Cerebellar cortex (tissue), 1 donor: ENCODE results near the gene HAUS5.
A peak's percentile ranks its signal among the peaks of the same experiment; 100 is the strongest.
"Not testable (repeated sequence)": the region's sequence is repeated elsewhere in the genome, so short reads cannot be mapped to it uniquely, and the experiment has no call there.

Experiments
- DNase-seq: peaks from one replicate; pipeline ENCODE4 v3.0.0-alpha.2; 2015; ENCODE audit warnings: low spot score

HAUS5 gene

GRCh38 chr19:35642798-35643254 lies 30.3 kb downstream of the HAUS5 start:
- no peak for DNase-seq

- peak; percentile 86 for DNase-seq
These were observed 31.0 kb downstream of the HAUS5 start for GRCh38 chr19:35643255-35644205.

GRCh38 chr19:35644206-35644986 lies 31.9 kb downstream of the HAUS5 start:
- DNase-seq = peak; percentile 96

- DNase-seq = peak; percentile 82
These were observed 32.6 kb downstream of the HAUS5 start for GRCh38 chr19:35644987-35645679.

GRCh38 chr19:35645680-35646511 lies 33.4 kb downstream of the HAUS5 start:
- no peak for DNase-seq

GRCh38 chr19:35648017-35648961 lies 35.8 kb downstream of the HAUS5 start, which contains the start of gene COX6B1:
Gene COX6B1 (plus strand): TSS chr19:35648323. CDS start chr19:35651244, 2,921 bp downstream.
- DNase-seq = peak; percentile 99

- no peak for DNase-seq
These were observed 38.0 kb downstream of the HAUS5 start for GRCh38 chr19:35650581-35650980.

- not testable (repeated sequence) for DNase-seq
These were observed 42.3 kb downstream of the HAUS5 start for GRCh38 chr19:35654828-35655227.

GRCh38 chr19:35655600-35655999 lies 43.1 kb downstream of the HAUS5 start:
- DNase-seq = no peak

GRCh38 chr19:35656700-35657099 lies 44.2 kb downstream of the HAUS5 start:
- no peak for DNase-seq

GRCh38 chr19:35657904-35658700 lies 45.6 kb downstream of the HAUS5 start:
- no peak for DNase-seq

- no peak for DNase-seq
These were observed 49.4 kb downstream of the HAUS5 start for GRCh38 chr19:35661995-35662340.

GRCh38 chr19:35663981-35664380 lies 51.4 kb downstream of the HAUS5 start:
- DNase-seq = no peak

GRCh38 chr19:35665157-35665556 lies 52.6 kb downstream of the HAUS5 start:
- no peak for DNase-seq

GRCh38 chr19:35665604-35666003 lies 53.1 kb downstream of the HAUS5 start:
- no peak for DNase-seq

GRCh38 chr19:35666251-35666913 lies 53.8 kb downstream of the HAUS5 start, which contains the start of gene UPK1A:
Gene UPK1A (plus strand): TSS chr19:35666517. CDS start chr19:35666813, 296 bp downstream.
- no peak for DNase-seq

GRCh38 chr19:35669566-35669965 lies 57.0 kb downstream of the HAUS5 start:
- DNase-seq = no peak

GRCh38 chr19:35669974-35670373 lies 57.4 kb downstream of the HAUS5 start:
- DNase-seq = no peak

GRCh38 chr19:35670686-35671085 lies 58.2 kb downstream of the HAUS5 start:
- no peak for DNase-seq
